Measurements from ENCODE around the gene TREM1. TPM values are rescaled to one million over a fixed set of nuclear protein-coding genes. Genes with fewer than 3 reads are reported as not detected.

TREM1 gene
- 1 to 10 TPM in 2 of 4 donors, under 1 TPM in 1, not detected in 1; 0.04 to 1.8 (median 1.1) TPM for polyA plus RNA-seq
- long read RNA-seq, donor 1 = 0 reads
- long read RNA-seq, donor 2 = 0 reads
- long read RNA-seq, donor 3 = 0 reads
- long read RNA-seq, donor 4 = 0 reads
- long read RNA-seq, donor 5 = 0 reads
- long read RNA-seq, donor 6 = 0 reads
- long read RNA-seq, donor 7 = 0 reads
- long read RNA-seq, donor 8 = 0 reads
- long read RNA-seq, donor 9 = 0 reads
- long read RNA-seq, donor 10 = 0 reads

GRCh38 chr6:41286544-41287346 lies at the start of gene TREM1:
Gene TREM1, minus strand, starts transcription at chr6:41286682. Its CDS starts 27 bp downstream, at chr6:41286655.
- Histone ChIP-seq H3K9me3 (ENCODE audit: control insufficient read depth in 2 of 2, insufficient read depth in 1 of 2, low read depth in 1 of 2, low read length in 1 of 2) (no peaks in the 10 kb centered on the region), H3K27ac (ENCODE audit: low read depth in 1 of 3, low read length in 2 of 3) (peak within 1 kb of the TSS in 1 of 3 donors; percentile 33), H3K4me1 (ENCODE audit: control insufficient read depth in 3 of 3, insufficient read depth in 2 of 3, low read depth in 1 of 3, low read length in 2 of 3) (no peaks in the 10 kb centered on the region), H3K36me3 (ENCODE audit: control insufficient read depth in 3 of 3, insufficient read depth in 2 of 3, low read depth in 1 of 3, low read length in 3 of 3) (no peaks in the 10 kb centered on the region), H3K4me3 (ENCODE audit: low read depth in 1 of 3, low read length in 3 of 3) (no peak within 1 kb of the TSS), H3K27me3 (ENCODE audit: control insufficient read depth in 3 of 3, insufficient read depth in 3 of 3, low read length in 3 of 3) (peaks cover 0 to 3% (median 0%) of the 10 kb centered on the region in 3 donors)
- DNase-seq (peak; percentile 5 to 11), FAIRE-seq (no peak)
- 73 to 77% (median 75%) methylated on average over 8 of the region's 8 CpGs for WGBS, 3 donors

DNA sequence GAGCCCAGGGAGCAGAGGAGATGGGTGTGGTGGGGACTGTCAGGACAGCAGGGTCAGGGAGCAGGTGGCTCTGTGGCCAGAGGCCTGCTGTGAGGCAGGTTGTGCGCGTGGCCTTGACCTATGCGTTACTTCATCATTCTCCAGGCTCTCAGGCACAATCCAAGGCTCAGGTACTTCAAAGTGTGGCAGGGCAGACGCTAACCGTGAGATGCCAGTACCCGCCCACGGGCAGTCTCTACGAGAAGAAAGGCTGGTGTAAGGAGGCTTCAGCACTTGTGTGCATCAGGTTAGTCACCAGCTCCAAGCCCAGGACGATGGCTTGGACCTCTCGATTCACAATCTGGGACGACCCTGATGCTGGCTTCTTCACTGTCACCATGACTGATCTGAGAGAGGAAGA lies 49.5 kb upstream of the TREM1 start:
- no peak for DNase-seq
- no peak for FAIRE-seq
- H3K27me3 ChIP-seq (ENCODE audit: control insufficient read depth in 3 of 3, insufficient read depth in 3 of 3, low read length in 3 of 3) = peaks cover 0 to 17% (median 0%) of the 10 kb centered on the region in 3 donors
- no peaks in the 10 kb centered on the region for H3K36me3 ChIP-seq (ENCODE audit: control insufficient read depth in 3 of 3, insufficient read depth in 2 of 3, low read depth in 1 of 3, low read length in 3 of 3)
- H3K4me1 ChIP-seq (ENCODE audit: control insufficient read depth in 3 of 3, insufficient read depth in 2 of 3, low read depth in 1 of 3, low read length in 2 of 3) = no peaks in the 10 kb centered on the region
- no peak overlapping the region for H3K4me3 ChIP-seq (ENCODE audit: low read depth in 1 of 3, low read length in 3 of 3)
- 61 to 82% (median 71%) methylated on average over 11 of the region's 11 CpGs for WGBS, 3 donors
- no peak overlapping the region for H3K27ac ChIP-seq (ENCODE audit: low read depth in 1 of 3, low read length in 2 of 3)
- H3K9me3 ChIP-seq (ENCODE audit: control insufficient read depth in 2 of 2, insufficient read depth in 1 of 2, low read depth in 1 of 2, low read length in 1 of 2) = no peaks in the 10 kb centered on the region

DNA sequence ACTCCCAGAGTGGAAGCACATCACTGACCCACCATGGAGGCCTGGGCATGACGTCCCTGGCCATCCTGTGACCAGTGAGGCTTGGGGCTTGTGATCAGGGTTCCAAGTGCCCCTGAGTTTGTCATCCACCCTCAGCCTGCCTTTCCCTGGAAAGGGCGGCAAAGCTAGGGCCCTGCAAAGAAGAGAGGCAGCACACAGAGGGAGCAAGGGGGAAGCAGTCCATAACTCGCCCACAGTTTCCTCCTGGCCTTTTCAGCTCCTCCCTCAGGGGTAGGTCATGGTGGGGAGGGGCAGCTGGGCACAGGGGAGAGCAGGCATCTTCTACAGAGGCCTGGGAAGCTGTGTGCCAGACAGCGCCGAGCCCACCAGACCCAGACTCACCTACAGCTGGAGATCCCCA lies 48.8 kb upstream of the TREM1 start, which contains the start of gene NCR2:
TSS of gene NCR2 (plus strand) at position 313 of the 400 bp plus-strand sequence. CDS start 269 bp downstream, outside the sequence.
- Histone ChIP-seq H3K27ac (ENCODE audit: low read depth in 1 of 3, low read length in 2 of 3) (no peak within 1 kb of the TSS), H3K36me3 (ENCODE audit: control insufficient read depth in 3 of 3, insufficient read depth in 2 of 3, low read depth in 1 of 3, low read length in 3 of 3) (no peaks in the 10 kb centered on the region), H3K27me3 (ENCODE audit: control insufficient read depth in 3 of 3, insufficient read depth in 3 of 3, low read length in 3 of 3) (peaks cover 0 to 17% (median 0%) of the 10 kb centered on the region in 3 donors), H3K4me3 (ENCODE audit: low read depth in 1 of 3, low read length in 3 of 3) (no peak within 1 kb of the TSS), H3K4me1 (ENCODE audit: control insufficient read depth in 3 of 3, insufficient read depth in 2 of 3, low read depth in 1 of 3, low read length in 2 of 3) (no peaks in the 10 kb centered on the region), H3K9me3 (ENCODE audit: control insufficient read depth in 2 of 2, insufficient read depth in 1 of 2, low read depth in 1 of 2, low read length in 1 of 2) (no peaks in the 10 kb centered on the region)
- DNase-seq = no peak
- WGBS, 3 donors = 85 to 95% (median 90%) methylated on average over 5 of the region's 5 CpGs
- no peak for FAIRE-seq

DNA sequence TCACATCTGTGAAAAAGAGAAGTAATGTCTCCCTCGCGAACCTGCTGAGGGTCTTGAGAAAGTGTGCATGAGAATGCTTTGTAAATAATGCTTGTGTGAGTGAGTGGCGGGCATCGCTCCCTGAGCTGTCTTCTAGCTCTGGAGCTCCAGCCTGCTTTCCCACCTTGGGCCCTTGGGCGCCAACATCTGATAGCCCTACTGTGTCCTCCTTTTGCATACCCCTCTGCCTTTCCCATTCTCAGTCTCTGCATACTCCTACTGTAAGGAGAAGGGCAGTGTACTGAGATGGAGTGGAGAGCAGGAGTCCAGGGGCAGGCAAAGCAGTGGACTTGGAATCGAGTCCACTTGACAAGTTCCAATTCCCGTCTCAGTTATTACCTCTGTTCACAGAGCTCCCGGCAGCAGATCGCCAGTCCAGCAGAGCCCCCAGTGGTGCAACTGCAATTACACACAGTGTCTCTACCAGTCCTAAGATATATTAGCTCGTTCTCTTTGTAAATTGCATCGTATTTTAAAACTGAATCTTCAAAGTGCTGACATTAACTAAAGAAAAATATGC lies 48.1 kb upstream of the TREM1 start:
- Histone ChIP-seq H3K27me3 (ENCODE audit: control insufficient read depth in 3 of 3, insufficient read depth in 3 of 3, low read length in 3 of 3) (peaks cover 0 to 17% (median 0%) of the 10 kb centered on the region in 3 donors), H3K9me3 (ENCODE audit: control insufficient read depth in 2 of 2, insufficient read depth in 1 of 2, low read depth in 1 of 2, low read length in 1 of 2) (no peaks in the 10 kb centered on the region), H3K4me3 (ENCODE audit: low read depth in 1 of 3, low read length in 3 of 3) (no peak overlapping the region), H3K4me1 (ENCODE audit: control insufficient read depth in 3 of 3, insufficient read depth in 2 of 3, low read depth in 1 of 3, low read length in 2 of 3) (no peaks in the 10 kb centered on the region), H3K36me3 (ENCODE audit: control insufficient read depth in 3 of 3, insufficient read depth in 2 of 3, low read depth in 1 of 3, low read length in 3 of 3) (no peaks in the 10 kb centered on the region), H3K27ac (ENCODE audit: low read depth in 1 of 3, low read length in 2 of 3) (no peak overlapping the region)
- FAIRE-seq (no peak), DNase-seq (no peak)
- WGBS, 3 donors = 59 to 68% (median 60%) methylated on average over 11 of the region's 11 CpGs

DNA sequence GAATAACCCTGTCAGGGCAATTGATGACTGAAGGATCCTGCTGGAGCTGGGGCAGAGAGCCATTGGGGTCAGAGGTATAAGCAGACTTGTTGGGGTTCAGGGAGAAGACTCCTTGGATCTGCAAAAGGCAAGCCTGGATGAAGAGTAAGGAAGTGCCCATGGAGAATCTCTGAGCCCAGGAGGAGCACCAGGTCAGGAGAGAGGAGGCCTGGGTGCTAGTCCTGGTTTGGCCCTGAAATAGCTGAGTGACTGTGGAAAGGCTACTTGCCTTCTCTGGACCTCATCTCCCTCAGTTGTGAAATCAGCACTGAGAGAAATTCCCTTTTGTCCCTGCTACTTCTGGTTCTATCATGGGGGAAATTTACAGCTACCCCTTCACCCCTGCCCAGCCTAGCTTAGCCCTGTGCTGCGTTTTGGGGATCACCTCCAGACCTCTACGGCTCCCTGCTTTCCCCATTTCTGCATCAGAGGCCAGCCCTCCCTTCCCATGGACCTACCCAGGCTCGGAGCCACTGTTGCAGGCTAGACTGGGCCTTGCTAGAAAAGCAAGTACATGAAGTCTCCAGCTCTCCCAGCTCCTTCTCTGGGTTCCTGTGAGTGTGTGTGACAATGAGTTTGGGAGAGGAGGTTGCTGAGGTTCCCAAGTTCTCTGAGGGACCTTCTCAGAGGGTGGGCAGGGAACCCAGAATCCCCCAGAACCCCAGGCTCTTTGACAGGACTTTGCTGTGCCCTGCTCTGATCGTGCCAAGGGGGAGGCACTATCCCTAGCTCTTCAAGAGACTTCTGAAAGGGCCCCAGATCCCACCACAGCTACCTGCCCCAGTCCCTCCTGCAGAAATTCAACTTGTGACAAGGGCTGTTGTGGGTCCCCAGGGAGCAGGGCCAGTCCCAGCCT lies 46.6 kb upstream of the TREM1 start:
- Histone ChIP-seq H3K27me3 (ENCODE audit: control insufficient read depth in 3 of 3, insufficient read depth in 3 of 3, low read length in 3 of 3) (peaks cover 0 to 17% (median 3%) of the 10 kb centered on the region in 3 donors), H3K4me3 (ENCODE audit: low read depth in 1 of 3, low read length in 3 of 3) (no peak overlapping the region), H3K4me1 (ENCODE audit: control insufficient read depth in 3 of 3, insufficient read depth in 2 of 3, low read depth in 1 of 3, low read length in 2 of 3) (no peaks in the 10 kb centered on the region), H3K27ac (ENCODE audit: low read depth in 1 of 3, low read length in 2 of 3) (peak overlapping the region in 1 of 3 donors; percentile 39), H3K9me3 (ENCODE audit: control insufficient read depth in 2 of 2, insufficient read depth in 1 of 2, low read depth in 1 of 2, low read length in 1 of 2) (no peaks in the 10 kb centered on the region), H3K36me3 (ENCODE audit: control insufficient read depth in 3 of 3, insufficient read depth in 2 of 3, low read depth in 1 of 3, low read length in 3 of 3) (no peaks in the 10 kb centered on the region)
- WGBS, 3 donors = 68 to 83% (median 70%) methylated on average over 4 of the region's 4 CpGs
- no peak for DNase-seq
- FAIRE-seq = no peak

DNA sequence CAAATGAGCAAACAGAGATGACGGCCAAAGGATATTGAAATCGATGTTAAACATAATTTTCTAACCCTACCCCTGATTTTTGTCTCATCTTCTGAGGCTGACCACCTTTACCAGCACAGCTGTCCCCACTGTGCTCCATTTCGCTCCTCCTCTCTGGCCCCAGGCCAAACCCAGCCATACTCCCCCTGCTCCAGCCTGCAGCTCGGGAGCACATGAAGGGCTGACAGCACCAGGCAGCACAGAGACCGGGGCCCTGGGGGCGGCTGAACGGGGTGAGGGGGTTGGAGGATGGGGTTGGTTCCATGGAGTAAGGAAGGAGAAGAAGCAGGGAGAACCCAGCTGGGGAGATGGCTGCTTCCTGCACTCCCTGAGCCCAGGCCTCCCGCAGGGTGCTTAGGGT lies 45.8 kb upstream of the TREM1 start:
- WGBS, 3 donors = 80 to 82% (median 81%) methylated on average over 8 of the region's 8 CpGs
- H3K27me3 ChIP-seq (ENCODE audit: control insufficient read depth in 3 of 3, insufficient read depth in 3 of 3, low read length in 3 of 3) = peaks cover 0 to 20% (median 3%) of the 10 kb centered on the region in 3 donors
- DNase-seq (no peak), FAIRE-seq (no peak)
- H3K36me3 ChIP-seq (ENCODE audit: control insufficient read depth in 3 of 3, insufficient read depth in 2 of 3, low read depth in 1 of 3, low read length in 3 of 3) = no peaks in the 10 kb centered on the region
- H3K4me1 ChIP-seq (ENCODE audit: control insufficient read depth in 3 of 3, insufficient read depth in 2 of 3, low read depth in 1 of 3, low read length in 2 of 3) = no peaks in the 10 kb centered on the region
- no peak overlapping the region for H3K27ac ChIP-seq (ENCODE audit: low read depth in 1 of 3, low read length in 2 of 3)
- no peak overlapping the region for H3K4me3 ChIP-seq (ENCODE audit: low read depth in 1 of 3, low read length in 3 of 3)
- no peaks in the 10 kb centered on the region for H3K9me3 ChIP-seq (ENCODE audit: control insufficient read depth in 2 of 2, insufficient read depth in 1 of 2, low read depth in 1 of 2, low read length in 1 of 2)

- 86 to 91% (median 87%) methylated on average over 11 of the region's 11 CpGs for WGBS, 3 donors
- no peak for FAIRE-seq
- H3K4me1 ChIP-seq (ENCODE audit: control insufficient read depth in 3 of 3, insufficient read depth in 2 of 3, low read depth in 1 of 3, low read length in 2 of 3) = no peaks in the 10 kb centered on the region
- H3K4me3 ChIP-seq (ENCODE audit: low read depth in 1 of 3, low read length in 3 of 3) = no peak overlapping the region
- H3K27me3 ChIP-seq (ENCODE audit: control insufficient read depth in 3 of 3, insufficient read depth in 3 of 3, low read length in 3 of 3) = peaks cover 0 to 20% (median 3%) of the 10 kb centered on the region in 3 donors
- DNase-seq = no peak
- no peaks in the 10 kb centered on the region for H3K9me3 ChIP-seq (ENCODE audit: control insufficient read depth in 2 of 2, insufficient read depth in 1 of 2, low read depth in 1 of 2, low read length in 1 of 2)
- H3K36me3 ChIP-seq (ENCODE audit: control insufficient read depth in 3 of 3, insufficient read depth in 2 of 3, low read depth in 1 of 3, low read length in 3 of 3) = no peaks in the 10 kb centered on the region
- no peak overlapping the region for H3K27ac ChIP-seq (ENCODE audit: low read depth in 1 of 3, low read length in 2 of 3)
Measured at GRCh38 chr6:41331401-41332150, 45.1 kb upstream of the TREM1 start.
